ENCODE data around the gene WFDC5. TPM values are rescaled to one million over a fixed set of nuclear protein-coding genes. Genes with fewer than 3 reads are reported as not detected.
"Not testable (repeated sequence)": the region's sequence is repeated elsewhere in the genome, so short reads cannot be mapped to it uniquely, and the experiment has no call there.

The WFDC5 gene
- total RNA-seq, 2 experiments from 2014 or later = not detected

DNA sequence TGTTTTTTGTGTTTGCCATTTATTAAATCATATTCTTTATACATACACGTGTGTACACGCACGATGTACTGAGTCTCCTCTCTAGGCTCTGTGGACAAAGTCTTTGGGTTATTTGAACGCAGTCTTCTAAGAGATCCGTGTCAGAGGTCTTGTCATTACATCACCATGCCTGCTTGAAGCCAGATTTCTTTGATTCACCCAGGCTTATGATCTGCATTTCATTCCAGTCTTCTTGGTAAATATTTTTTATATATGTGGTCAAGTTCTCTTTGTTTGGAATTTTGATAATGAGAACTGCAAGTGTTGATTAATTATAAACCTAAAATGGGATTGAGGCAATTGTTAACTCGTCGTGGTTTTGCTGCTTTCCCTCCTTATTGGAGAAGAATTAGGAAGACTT is 48.6 kb downstream of the WFDC5 start:
- H3K79me2 ChIP-seq (ENCODE audit: insufficient read depth, low read depth, low read length) = peaks cover 35% of the 10 kb centered on the region; the same call in 1 of the 2 replicates
- BruUV-seq (replicated peaks) = no TSS peak
- POLR2A ChIA-PET = interaction anchor here (0.5 kb wide), 1 partner anchor 1838 kb away, joined by 9 read pairs; no protein-coding TSS in a partner anchor
- H3K36me3 ChIP-seq (ENCODE audit: insufficient read depth, low read length) = peaks cover 82% of the 10 kb centered on the region
- no peak overlapping the region for H2AFZ ChIP-seq (ENCODE audit: low read length)
- no peak overlapping the region for H3K4me2 ChIP-seq (ENCODE audit: low read length)
- H3K27ac ChIP-seq (ENCODE audit: low read depth, low read length, poor library complexity, severe bottlenecking) = no peak overlapping the region
- DNase-seq (ENCODE audit: low spot score) = no peak
- H3K4me3 ChIP-seq (ENCODE audit: low read depth, low read length, poor library complexity, severe bottlenecking) = no peak overlapping the region
- CTCF ChIA-PET (ENCODE audit: unreplicated experiment) = no interaction called here
- no peaks in the 10 kb centered on the region for H3K9me3 ChIP-seq (ENCODE audit: low read length)
- TF ChIP-seq EZH2phosphoT487 (IDR thresholded peaks at IDR 0.05; ENCODE audit: borderline replicate concordance, low read depth, low read length) = no peak
- TF ChIP-seq, protein P1, sequence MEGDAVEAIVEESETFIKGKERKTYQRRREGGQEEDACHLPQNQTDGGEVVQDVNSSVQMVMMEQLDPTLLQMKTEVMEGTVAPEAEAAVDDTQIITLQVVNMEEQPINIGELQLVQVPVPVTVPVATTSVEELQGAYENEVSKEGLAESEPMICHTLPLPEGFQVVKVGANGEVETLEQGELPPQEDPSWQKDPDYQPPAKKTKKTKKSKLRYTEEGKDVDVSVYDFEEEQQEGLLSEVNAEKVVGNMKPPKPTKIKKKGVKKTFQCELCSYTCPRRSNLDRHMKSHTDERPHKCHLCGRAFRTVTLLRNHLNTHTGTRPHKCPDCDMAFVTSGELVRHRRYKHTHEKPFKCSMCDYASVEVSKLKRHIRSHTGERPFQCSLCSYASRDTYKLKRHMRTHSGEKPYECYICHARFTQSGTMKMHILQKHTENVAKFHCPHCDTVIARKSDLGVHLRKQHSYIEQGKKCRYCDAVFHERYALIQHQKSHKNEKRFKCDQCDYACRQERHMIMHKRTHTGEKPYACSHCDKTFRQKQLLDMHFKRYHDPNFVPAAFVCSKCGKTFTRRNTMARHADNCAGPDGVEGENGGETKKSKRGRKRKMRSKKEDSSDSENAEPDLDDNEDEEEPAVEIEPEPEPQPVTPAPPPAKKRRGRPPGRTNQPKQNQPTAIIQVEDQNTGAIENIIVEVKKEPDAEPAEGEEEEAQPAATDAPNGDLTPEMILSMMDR (conservative IDR thresholded peaks at IDR 0.05; ENCODE audit: low read length) = no peak
- no peaks in the 10 kb centered on the region for H3K9me2 ChIP-seq (ENCODE audit: insufficient read depth, low read length)
- intact Hi-C loops (cut with micrococcal nuclease; ENCODE audit: unreplicated experiment) = no loop called here
- no peaks in the 10 kb centered on the region; the same call in 1 of the 2 replicates for H4K20me1 ChIP-seq (ENCODE audit: insufficient read depth, low read length)
- H3K4me1 ChIP-seq (ENCODE audit: insufficient read depth, low read length, poor library complexity, severe bottlenecking) = peaks cover 7% of the 10 kb centered on the region

GRCh38 chr20:45064812-45065211 is 50.2 kb downstream of the WFDC5 start:
- no peak for DNase-seq (ENCODE audit: low spot score)
- Histone ChIP-seq H2AFZ (ENCODE audit: low read length) (no peak overlapping the region), H4K20me1 (ENCODE audit: insufficient read depth, low read length) (no peaks in the 10 kb centered on the region), H3K4me3 (ENCODE audit: low read depth, low read length, poor library complexity, severe bottlenecking) (no peak overlapping the region), H3K36me3 (ENCODE audit: insufficient read depth, low read length) (peaks cover 85% of the 10 kb centered on the region), H3K9me3 (ENCODE audit: low read length) (no peaks in the 10 kb centered on the region), H3K79me2 (ENCODE audit: insufficient read depth, low read depth, low read length) (peaks cover 35% of the 10 kb centered on the region; the same call in 1 of the 2 replicates), H3K4me1 (ENCODE audit: insufficient read depth, low read length, poor library complexity, severe bottlenecking) (peaks cover 7% of the 10 kb centered on the region), H3K27ac (ENCODE audit: low read depth, low read length, poor library complexity, severe bottlenecking) (no peak overlapping the region), H3K4me2 (ENCODE audit: low read length) (no peak overlapping the region), H3K9me2 (ENCODE audit: insufficient read depth, low read length) (no peaks in the 10 kb centered on the region)
- intact Hi-C loops (cut with micrococcal nuclease; ENCODE audit: unreplicated experiment) = no loop called here
- ChIA-PET POLR2A (interaction anchor here (0.6 kb wide), 2 partner anchors 15 to 52 kb away, joined by 4 to 5 read pairs; no protein-coding TSS in a partner anchor), CTCF (ENCODE audit: unreplicated experiment) (no interaction called here)
- no TSS peak for BruUV-seq (replicated peaks)
- TF ChIP-seq EZH2phosphoT487 (IDR thresholded peaks at IDR 0.05; ENCODE audit: borderline replicate concordance, low read depth, low read length) = no peak
- TF ChIP-seq, protein P1 (conservative IDR thresholded peaks at IDR 0.05; ENCODE audit: low read length) = no peak

DNA sequence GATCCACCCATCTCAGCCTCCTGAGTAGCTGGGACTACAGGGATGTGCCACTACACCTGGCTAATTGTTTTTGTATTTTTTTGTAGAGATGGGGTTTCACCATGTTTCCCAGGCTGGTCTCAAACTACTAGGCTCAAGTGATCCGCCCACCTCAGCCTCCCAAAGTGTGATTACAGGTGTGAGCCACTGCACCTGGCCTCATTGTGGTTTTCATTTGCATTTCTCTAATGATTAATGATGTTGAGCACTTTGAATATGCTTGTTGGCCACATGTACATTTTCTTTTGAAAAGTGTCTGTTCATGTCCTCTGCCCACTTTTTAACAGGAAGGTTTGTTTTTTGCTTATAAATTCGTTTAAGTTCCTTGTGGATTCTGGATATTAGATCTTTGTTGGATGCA is 51.9 kb downstream of the WFDC5 start:
- Histone ChIP-seq H3K36me3 (ENCODE audit: insufficient read depth, low read length) (peaks cover 84% of the 10 kb centered on the region), H3K79me2 (ENCODE audit: insufficient read depth, low read depth, low read length) (peaks cover 35% of the 10 kb centered on the region; the same call in 1 of the 2 replicates)
- H2AFZ ChIP-seq (ENCODE audit: low read length); CTCF ChIA-PET (ENCODE audit: unreplicated experiment); intact Hi-C loops (cut with micrococcal nuclease; ENCODE audit: unreplicated experiment); BruUV-seq (replicated peaks); H3K4me1 ChIP-seq (ENCODE audit: insufficient read depth, low read length, poor library complexity, severe bottlenecking); H4K20me1 ChIP-seq (ENCODE audit: insufficient read depth, low read length); H3K4me2 ChIP-seq (ENCODE audit: low read length); H3K9me2 ChIP-seq (ENCODE audit: insufficient read depth, low read length); H3K4me3 ChIP-seq (ENCODE audit: low read depth, low read length, poor library complexity, severe bottlenecking); H3K27ac ChIP-seq (ENCODE audit: low read depth, low read length, poor library complexity, severe bottlenecking); H3K9me3 ChIP-seq (ENCODE audit: low read length): not testable (repeated sequence)
- POLR2A ChIA-PET = interaction anchor here (1.1 kb wide), 1 partner anchor 13 kb away, joined by 6 read pairs; no protein-coding TSS in a partner anchor
- peak; percentile 33 for DNase-seq (ENCODE audit: low spot score)
